HG02973 (cell line): Measurements from ENCODE around the gene ALAD.
"Not testable (repeated sequence)": the region's sequence is repeated elsewhere in the genome, so short reads cannot be mapped to it uniquely, and the experiment has no call there.

Source experiments
- ATAC-seq: cut with Tn5 transposase; IDR thresholded peaks from one replicate; pipeline ENCODE4 v1.9.1; 2021; ENCODE audit warnings: moderate library complexity; ENCODE audit not compliant: unreplicated experiment

Gene ALAD

DNA sequence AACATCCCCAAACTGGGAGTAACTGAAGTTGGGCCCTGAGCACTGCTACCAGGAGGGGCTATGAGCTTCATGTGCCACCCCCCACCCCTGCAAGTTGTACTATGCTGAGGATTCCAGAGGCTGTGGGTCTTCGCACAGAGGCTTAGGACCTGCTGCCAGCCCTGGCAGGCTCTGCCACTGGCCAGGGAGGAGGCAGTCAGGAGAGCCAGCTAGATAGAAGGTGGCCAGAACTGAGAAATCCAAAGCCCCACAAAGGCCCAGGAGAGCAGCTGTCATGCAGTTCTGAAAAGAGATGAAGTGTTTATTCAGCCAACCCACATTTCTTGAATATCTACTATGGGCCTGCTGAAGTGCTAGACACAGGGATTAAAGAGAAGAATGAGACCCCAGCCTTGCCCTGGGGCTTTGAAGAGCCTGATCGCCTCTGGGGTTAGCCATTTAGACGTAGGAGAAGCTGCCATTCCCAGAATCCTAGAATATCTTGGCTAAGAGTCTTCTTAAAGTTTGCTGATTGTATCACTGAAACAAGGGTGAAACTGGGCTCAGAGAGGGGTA, 1.4 kb downstream of the ALAD start:
- no peak for ATAC-seq

DNA sequence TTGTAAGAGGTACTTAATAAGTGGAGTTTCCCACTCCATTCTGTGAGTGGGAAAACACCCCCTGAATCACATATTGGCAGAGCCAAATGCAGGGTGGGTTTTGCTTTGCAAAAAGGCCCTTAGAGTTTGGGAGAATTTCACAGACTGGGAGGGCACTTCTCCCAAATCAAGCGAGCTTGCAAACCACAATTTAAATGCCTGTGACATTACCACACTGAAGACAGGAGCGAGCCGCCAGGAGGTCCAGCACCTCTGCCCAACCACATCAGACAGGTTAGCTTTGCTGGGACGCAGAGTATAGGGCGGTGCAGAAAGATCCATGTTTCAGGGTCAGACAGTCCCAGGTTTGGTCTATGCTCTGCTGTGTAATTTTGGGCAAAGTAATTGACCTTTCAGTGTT, 2.3 kb downstream of the ALAD start:
- ATAC-seq = no peak

DNA sequence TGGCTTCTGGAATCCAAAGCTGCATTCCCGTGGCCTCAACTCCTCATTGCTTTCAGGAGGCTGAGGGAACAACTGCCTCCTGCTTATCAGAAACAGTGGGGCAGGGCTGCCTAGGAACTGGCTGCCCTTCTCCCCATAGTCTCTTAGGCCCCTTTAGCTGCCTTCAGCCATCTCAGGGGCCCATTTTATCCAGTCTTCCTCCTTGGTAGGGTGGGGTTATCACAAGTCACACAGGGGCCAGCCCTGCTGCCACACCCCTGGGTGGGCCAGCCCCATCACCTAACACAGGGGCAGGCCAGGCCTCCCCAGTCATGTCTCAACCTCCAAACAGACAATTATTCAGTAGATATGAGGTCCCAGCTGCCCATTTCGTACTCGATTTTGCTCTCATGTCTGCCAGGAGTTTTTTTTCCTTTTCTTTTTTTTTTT, 3.9 kb downstream of the ALAD start:
- ATAC-seq = no peak

DNA sequence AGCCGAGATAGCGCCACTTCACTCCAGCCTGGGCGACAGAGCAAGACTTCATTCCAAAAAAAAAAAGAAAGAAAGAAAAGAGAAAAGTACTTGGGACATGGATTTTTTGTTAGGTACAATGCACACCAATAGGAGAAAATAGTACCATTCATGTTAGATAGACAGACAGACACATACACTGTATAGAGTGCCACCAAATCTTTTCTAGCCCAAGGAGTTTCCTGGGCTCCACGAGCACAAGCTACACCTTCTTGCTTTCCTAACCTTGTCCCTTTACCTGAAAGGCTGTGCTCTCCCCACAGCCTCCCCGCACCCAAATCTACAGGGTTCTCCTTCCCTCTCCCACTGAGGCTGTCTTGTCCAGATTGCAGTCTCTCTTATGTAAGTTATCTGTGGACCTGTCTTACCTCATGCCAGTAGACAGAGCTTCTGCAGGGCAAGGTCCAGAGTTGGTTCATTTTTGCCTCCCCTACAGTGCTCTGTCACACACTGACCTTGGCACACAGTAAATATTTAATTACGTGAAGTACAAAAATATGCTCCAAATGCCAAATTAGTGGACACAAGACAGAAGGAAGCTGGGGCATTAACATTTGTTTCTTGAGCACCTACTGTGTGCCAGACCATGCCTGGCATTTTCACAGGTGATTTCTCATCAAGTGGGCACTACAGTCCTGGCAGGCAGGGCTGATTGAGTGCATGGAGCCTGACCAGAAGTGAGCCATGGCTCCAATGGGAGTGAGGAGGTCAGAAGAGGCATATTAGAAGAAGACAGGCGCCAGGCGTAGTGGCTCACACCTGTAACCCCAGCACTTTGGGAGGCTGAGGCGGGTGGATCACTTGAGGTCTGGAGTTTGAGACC, 5.9 kb downstream of the ALAD start:
- ATAC-seq = no peak

- ATAC-seq = no peak
These were observed 7.8 kb downstream of the ALAD start for GRCh38 chr9:113393281-113393680.

GRCh38 chr9:113391917-113392316, 9.2 kb downstream of the ALAD start:
- no peak for ATAC-seq

DNA sequence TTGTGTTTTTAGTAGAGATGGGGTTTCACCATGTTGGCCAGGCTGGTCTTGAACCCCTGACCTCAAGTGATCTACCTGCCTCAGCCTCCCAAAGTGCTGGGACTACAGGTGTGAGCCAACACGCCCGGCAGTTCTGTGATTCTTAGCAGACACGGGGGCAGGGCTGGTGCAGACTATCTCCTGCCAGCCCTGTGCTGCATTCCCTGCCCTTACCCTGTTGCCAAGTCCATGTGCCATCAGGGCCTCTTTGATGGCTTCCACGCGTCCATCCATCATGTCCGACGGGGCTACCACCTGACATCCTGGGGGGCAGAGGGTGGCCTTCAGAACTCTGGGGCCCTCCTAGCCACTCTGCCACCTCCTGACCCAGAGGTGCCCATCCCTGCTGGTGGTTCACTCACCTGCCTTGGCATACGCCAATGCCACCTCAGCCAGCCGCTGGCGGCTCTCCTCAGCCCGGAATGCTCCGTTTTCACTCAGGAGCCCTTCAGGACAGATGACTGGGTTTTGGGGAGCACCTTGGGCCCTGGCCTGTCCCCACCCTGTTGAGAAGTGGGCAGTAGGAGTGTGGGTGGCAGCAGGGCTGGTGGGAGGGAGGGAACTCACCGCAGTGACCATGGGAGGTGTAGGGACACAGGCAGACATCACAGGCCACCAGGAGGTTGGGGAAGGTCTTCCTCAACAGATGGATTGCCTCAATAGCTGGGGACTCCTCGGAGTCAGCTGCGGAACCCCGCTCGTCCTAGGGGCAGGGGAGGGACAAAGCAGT, 10.7 kb downstream of the ALAD start:
- no peak for ATAC-seq

GRCh38 chr9:113389451-113389850, 11.6 kb downstream of the ALAD start:
- ATAC-seq = no peak

GRCh38 chr9:113388833-113389232, 12.3 kb downstream of the ALAD start:
- no peak for ATAC-seq

GRCh38 chr9:113387560-113388230, 13.4 kb downstream of the ALAD start:
- ATAC-seq = no peak

GRCh38 chr9:113386571-113387393, 14.3 kb downstream of the ALAD start:
- no peak for ATAC-seq

GRCh38 chr9:113381909-113382411, 19.1 kb downstream of the ALAD start:
- no peak for ATAC-seq

DNA sequence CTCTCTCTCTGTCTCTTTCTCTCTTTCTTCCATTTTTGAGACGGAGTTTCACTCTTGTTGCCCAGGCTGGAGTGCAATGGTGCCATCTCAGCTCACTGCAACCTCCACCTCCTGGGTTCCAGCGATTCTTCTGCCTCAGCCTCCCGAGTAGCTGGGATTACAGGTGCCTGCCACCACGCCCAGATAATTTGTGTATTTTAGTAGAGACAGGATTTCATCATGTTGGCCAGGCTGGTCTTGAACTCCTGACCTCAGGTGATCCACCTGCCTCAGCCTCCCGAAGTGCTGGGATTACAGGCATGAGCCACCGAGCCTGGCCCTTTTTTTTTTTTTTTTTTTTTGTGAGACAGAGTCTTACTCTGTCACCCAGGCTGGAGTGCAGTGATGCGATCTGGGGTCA, 19.6 kb downstream of the ALAD start:
- ATAC-seq = not testable (repeated sequence)

- ATAC-seq = peak; percentile 57
These were observed 20.2 kb downstream of the ALAD start for GRCh38 chr9:113380869-113381378.

DNA sequence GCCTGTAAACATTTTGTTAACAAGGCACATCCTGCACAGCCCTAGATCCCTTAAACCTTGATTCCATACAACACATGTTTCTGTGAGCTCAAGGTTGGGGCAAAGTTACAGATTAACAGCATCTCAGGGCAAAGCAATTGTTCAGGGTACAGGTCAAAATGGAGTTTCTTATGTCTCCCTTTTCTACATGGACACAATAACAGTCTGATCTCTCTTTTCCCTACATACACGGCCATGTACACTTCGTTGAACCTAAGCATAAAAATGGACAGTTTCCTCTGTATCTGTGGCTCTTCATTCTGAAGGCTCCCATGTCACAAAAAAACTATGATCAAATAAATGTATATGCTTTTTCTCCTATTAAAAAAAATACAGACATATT, 21.3 kb downstream of the ALAD start:
- ATAC-seq = not testable (repeated sequence)

DNA sequence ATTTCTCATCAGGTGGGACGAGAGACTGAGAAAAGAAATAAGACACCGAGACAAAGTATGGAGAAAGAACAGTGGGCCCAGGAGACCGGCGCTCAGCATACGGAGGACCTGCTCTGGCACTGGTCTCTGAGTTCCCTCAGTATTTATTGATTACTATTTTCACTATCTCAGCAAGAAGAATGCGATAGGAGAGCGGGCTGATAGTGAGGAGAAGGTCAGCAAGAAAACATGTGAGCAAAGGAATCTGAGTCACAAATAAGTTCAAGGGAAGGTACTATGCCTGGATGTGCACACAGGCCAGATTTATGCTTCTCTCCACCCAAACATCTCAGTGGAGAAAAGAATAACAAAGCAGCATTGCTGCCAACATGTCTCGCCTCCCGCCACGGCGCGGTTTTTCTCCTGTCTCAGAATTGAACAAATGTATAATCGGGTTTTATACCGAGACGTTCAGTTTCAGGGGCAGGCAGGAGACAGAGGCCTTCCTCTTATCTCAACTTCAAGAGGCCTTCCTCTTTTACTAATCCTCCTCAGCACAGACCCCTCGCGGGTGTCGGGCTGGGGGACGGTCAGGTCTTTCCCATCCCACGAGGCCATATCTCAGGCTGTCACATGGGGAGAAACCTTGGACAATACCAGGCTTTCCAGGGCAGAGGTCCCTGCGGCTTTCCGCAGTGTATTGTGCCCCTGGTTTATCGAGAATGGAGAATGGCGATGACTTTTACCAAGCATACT, 21.8 kb downstream of the ALAD start:
- not testable (repeated sequence) for ATAC-seq

- ATAC-seq = peak; percentile 81
These were observed 24.2 kb downstream of the ALAD start, which contains the start of gene HDHD3 for GRCh38 chr9:113376634-113377567. TSS of gene HDHD3 (minus strand) at chr9:113376986. CDS start at chr9:113374354, 2,632 bp downstream.
